Hepatocyte (in vitro differentiated cells): ENCODE data around the gene BLM. TPM values are rescaled to one million over a fixed set of nuclear protein-coding genes. Genes with fewer than 3 reads are reported as not detected.

ENCODE experiments used
- DNase-seq: peaks from one replicate; pipeline ENCODE4 v3.0.0-alpha.2; 2016; ENCODE audit warnings: low spot score
- H2AFZ ChIP-seq: fragments of 200-600 bp; sonication (generic); 2 replicates; pipeline ENCODE4 v1.6.0; 2016; ENCODE audit warnings: antibody characterized with exemption, mild to moderate bottlenecking
- H3K27ac ChIP-seq: fragments of 200-600 bp; sonication (generic); 2 replicates; pipeline ENCODE4 v1.5.1; 2016; ENCODE audit warnings: mild to moderate bottlenecking
- H3K27me3 ChIP-seq: fragments of 200-600 bp; sonication (generic); 2 replicates; pipeline ENCODE4 v1.6.1; 2016
- H3K36me3 ChIP-seq: fragments of 200-600 bp; sonication (generic); replicated peaks from 2 replicates; pipeline ENCODE4 v1.5.1; 2016; ENCODE audit warnings: low read depth; ENCODE audit not compliant: insufficient read depth
- H3K4me1 ChIP-seq: fragments of 200-600 bp; sonication (generic); 2 replicates; pipeline ENCODE4 v1.5.1; 2016; ENCODE audit warnings: mild to moderate bottlenecking, moderate library complexity; ENCODE audit not compliant: insufficient read depth
- H3K4me2 ChIP-seq: fragments of 200-600 bp; sonication (generic); 2 replicates; pipeline ENCODE4 v1.6.0; 2016
- H3K4me3 ChIP-seq: fragments of 200-600 bp; sonication (generic); 2 replicates; pipeline ENCODE4 v1.5.1; 2016; ENCODE audit warnings: mild to moderate bottlenecking
- H3K79me2 ChIP-seq: fragments of 200-600 bp; sonication (generic); 2 replicates; pipeline ENCODE4 v1.6.0; 2017; ENCODE audit warnings: mild to moderate bottlenecking
- H3K9me2 ChIP-seq: fragments of 200-600 bp; sonication (generic); replicated peaks from 2 replicates; pipeline ENCODE4 v1.6.0; 2017; ENCODE audit warnings: mild to moderate bottlenecking; ENCODE audit not compliant: insufficient read depth
- H3K9me3 ChIP-seq: fragments of 200-600 bp; sonication (generic); 2 replicates; pipeline ENCODE4 v1.5.1; 2016; ENCODE audit warnings: low read depth, mild to moderate bottlenecking
- H4K20me1 ChIP-seq: fragments of 200-600 bp; sonication (generic); 2 replicates; pipeline ENCODE4 v1.6.0; 2016; ENCODE audit warnings: mild to moderate bottlenecking; ENCODE audit not compliant: insufficient read depth, poor library complexity, severe bottlenecking
- CTCF ChIP-seq: fragments of 200-600 bp; sonication (generic); IDR thresholded peaks from 2 replicates; pipeline ENCODE4 v1.5.1; 2016; ENCODE audit warnings: antibody characterized with exemption, mild to moderate bottlenecking; ENCODE audit not compliant: poor library complexity
- EZH2 ChIP-seq: fragments of 200-600 bp; sonication (generic); IDR thresholded peaks from 2 replicates; pipeline ENCODE4 v1.6.1; 2016; ENCODE audit warnings: antibody characterized with exemption, mild to moderate bottlenecking, borderline replicate concordance
- EZH2phosphoT487 ChIP-seq: fragments of 200-600 bp; sonication (generic); IDR thresholded peaks from one replicate; pipeline ENCODE4 v1.6.1; 2018; ENCODE audit warnings: antibody characterized with exemption, mild to moderate bottlenecking, low read depth, moderate library complexity; ENCODE audit not compliant: unreplicated experiment, severe bottlenecking
- WGBS: methylation state at CpG from one replicate; pipeline ENCODE4 v1.1.6; 2016; ENCODE audit warnings: low lambda C conversion rate; ENCODE audit errors: missing lambda C conversion rate; 5-methylcytosine and 5-hydroxymethylcytosine counted together
- polyA plus RNA-seq: library from polyadenylated mRNA; unstranded; fragments of >200 nt; fragmentation: Nextera tagmentation; extraction: Ambion mirVana; gene quantifications from 2 replicates; pipeline ENCODE4 v1.2.1, GENCODE V29; 2016
- total RNA-seq: library from RNA; depleted of rRNA; stranded (reverse); fragments of >200 nt; gene quantifications from 2 replicates; pipeline ENCODE4 v1.2.3, GENCODE V29; 2014

Gene BLM
- total and polyA plus RNA-seq, 2 experiments from 2014 or later = 1.7 to 3.5 TPM

- no peak for TF ChIP-seq EZH2
- TF ChIP-seq EZH2phosphoT487 = no peak
- no peak for TF ChIP-seq CTCF
- H4K20me1 ChIP-seq = no peaks in the 10 kb centered on the region
- H2AFZ ChIP-seq = no peak overlapping the region
- H3K4me3 ChIP-seq = no peak overlapping the region
- H3K4me2 ChIP-seq = no peak overlapping the region
- H3K27me3 ChIP-seq = no peaks in the 10 kb centered on the region
- H3K9me3 ChIP-seq = no peaks in the 10 kb centered on the region
- H3K9me2 ChIP-seq = no peaks in the 10 kb centered on the region
- 85% methylated on average over 9 of the region's 9 CpGs for WGBS
- no peaks in the 10 kb centered on the region for H3K4me1 ChIP-seq
- no peaks in the 10 kb centered on the region for H3K36me3 ChIP-seq
- H3K79me2 ChIP-seq = no peaks in the 10 kb centered on the region
- no peak for DNase-seq
- no peak overlapping the region for H3K27ac ChIP-seq
Observed at GRCh38 chr15:90701880-90702630, 15.1 kb upstream of the BLM start.

- Histone ChIP-seq H3K36me3 (no peaks in the 10 kb centered on the region), H3K9me2 (no peaks in the 10 kb centered on the region), H4K20me1 (no peaks in the 10 kb centered on the region), H3K79me2 (no peaks in the 10 kb centered on the region), H3K4me1 (peaks cover under 1% of the 10 kb centered on the region), H3K27ac (no peak overlapping the region), H3K9me3 (no peaks in the 10 kb centered on the region), H3K27me3 (no peaks in the 10 kb centered on the region), H2AFZ (no peak overlapping the region), H3K4me2 (no peak overlapping the region), H3K4me3 (no peak overlapping the region)
- WGBS = 96% methylated on average over 5 of the region's 5 CpGs
- TF ChIP-seq CTCF (no peak), EZH2phosphoT487 (no peak), EZH2 (no peak)
- DNase-seq = no peak
Observed at GRCh38 chr15:90703455-90703854, 13.7 kb upstream of the BLM start.

GRCh38 chr15:90705212-90705611, 11.9 kb upstream of the BLM start:
- WGBS = 96% methylated on average over 4 of the region's 4 CpGs
- Histone ChIP-seq H3K27me3 (no peaks in the 10 kb centered on the region), H3K4me3 (no peak overlapping the region), H2AFZ (no peak overlapping the region), H3K79me2 (no peaks in the 10 kb centered on the region), H3K4me2 (no peak overlapping the region), H3K36me3 (no peaks in the 10 kb centered on the region), H3K4me1 (peaks cover 12% of the 10 kb centered on the region), H3K9me3 (no peaks in the 10 kb centered on the region), H3K27ac (no peak overlapping the region), H4K20me1 (no peaks in the 10 kb centered on the region), H3K9me2 (no peaks in the 10 kb centered on the region)
- DNase-seq = no peak
- no peak for TF ChIP-seq EZH2
- no peak for TF ChIP-seq EZH2phosphoT487
- no peak for TF ChIP-seq CTCF
